NCI-H82 (cell line): ENCODE results near the gene CHI3L1.

Experiments
- DNase-seq: peaks from one replicate; lab custom pipeline; 2025; lab: John Stamatoyannopoulos, UW

Gene CHI3L1

DNA sequence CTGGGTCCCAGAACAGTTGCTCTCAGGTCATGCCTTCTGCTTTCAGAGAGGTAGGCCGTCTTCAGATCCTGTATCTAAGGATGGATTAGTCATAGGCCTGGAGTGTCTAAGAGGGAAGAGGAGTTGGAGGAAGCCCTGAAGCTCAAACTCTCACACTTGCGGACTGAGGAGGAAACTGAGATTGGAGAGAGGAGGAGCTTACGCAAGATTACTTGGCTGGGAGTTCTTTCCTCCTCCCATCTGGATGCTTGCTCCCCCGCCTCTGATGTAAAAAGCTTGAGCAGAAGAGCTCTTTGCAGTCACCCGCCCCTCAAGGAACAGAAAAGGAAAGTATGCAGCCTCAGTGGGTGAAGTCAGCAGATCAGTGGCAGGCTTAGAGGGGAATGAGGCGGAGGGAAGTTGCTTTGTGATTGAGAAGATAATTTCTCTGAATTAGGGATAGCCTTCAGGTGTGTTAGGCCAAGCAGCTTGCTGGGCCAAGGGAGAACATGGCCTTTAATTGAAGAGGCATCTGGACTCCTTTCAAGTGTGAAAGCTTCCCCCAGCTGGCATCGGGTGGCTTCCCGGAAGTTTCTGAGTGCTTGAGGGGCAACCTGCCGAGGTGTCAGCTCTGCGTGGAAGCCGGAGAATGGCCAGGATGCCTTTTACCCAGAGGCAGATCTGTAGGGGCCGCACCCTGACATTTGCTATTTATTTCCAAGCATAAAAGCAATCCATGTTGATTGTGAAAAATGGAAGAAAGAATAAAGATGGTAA lies 52.4 kb downstream of the CHI3L1 start:
- peak; percentile 35 for DNase-seq

DNA sequence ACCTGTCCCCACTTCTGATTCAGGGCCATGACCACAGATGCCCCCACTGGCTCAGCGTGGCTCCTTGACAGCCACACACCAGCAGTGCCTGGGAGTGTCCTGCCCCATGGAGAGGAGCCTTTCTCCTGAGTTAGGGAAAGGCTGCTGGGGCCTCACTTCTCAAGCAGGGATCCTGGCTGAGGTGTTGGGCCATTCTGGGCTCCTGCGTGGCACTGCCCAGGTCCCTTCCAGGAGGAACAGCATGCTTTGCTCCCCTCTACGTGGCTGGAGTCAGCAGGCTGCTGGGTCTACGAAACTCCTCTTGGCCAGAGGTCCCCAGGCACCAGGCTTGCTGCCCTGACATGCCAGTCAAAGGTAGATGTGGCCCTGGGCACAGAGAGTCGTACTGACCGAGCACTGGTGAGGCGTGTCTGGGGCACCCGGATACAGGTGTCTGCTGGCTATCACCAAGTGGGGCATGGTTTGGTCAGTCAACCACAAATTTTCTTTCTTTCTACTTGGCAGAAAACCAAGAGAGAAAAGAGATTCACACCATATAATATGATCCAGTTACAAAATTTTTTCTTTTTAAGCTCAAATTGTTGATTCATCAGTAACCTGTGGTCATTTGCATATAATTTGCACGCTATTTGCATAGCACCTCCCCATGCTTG lies 54.8 kb downstream of the CHI3L1 start:
- no peak for DNase-seq

DNA sequence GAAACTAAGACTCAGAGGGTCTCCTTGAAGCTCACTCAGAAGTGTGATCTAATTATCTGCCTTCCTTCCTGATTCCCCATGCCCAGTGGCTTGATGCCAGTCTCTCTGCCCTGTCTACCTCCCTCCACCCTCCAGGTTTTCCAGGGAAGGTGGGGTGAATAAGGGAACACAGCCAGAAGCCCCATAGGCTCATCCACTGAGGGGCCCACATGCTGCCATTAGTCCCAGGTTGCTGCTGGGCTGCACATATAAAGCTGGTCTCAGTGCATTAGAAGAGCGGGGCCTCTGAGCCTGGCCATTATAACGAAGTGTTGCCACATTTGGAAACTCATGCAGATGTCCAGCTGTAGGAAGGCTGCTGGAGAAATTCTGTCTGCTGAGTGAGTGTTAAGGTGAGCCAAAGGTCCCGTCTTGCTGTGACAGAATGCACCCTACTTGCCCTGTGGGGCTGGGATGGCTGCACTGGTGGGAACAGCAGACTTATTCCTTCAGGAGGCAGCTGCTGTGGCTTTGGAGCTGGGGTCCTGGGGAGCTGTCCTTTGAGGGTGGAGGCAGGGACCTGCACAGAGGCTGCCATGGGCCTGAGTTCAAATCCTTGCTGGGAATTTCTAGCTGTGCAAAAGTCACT lies 56.0 kb downstream of the CHI3L1 start:
- no peak for DNase-seq

DNA sequence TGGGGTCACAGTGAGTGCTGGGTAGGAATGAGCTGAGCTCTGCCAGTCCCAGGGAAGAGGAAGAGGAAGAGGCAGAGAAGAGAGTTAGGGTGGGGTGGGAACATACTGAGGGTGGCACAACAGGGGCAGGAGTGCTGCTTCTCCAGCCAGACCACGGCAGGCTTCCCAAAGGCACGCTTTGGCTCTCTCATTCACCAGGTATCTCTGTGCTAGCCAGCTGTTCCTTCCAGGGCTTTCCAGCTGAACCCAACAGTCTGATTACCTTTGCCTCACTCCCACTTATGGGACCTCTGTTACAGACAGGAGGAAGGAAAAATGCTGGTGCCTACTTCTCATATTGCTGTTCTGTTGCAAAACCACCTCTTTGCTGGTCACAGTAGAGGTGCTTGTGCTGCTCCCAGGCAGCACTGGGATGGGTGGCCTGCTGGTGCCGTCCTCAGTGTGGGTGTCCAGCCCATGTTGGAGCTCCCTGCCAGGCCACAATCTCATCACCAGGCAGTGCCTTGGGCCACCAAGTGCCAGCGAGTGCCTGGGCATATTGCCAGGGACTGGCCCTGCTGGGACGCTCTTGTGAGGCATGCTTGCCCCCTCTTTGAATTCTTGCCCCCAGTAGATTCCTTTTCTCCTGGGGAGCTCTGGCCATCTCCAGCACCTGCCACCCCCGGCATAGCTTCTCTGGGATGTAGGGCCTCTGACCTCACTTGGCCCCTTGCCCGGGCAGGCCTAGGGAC lies 56.8 kb downstream of the CHI3L1 start:
- DNase-seq: no peak
